Sigmoid colon (tissue), 7 donors: Measurements from ENCODE around the gene TENM4. TPM values are rescaled to one million over a fixed set of nuclear protein-coding genes. Genes with fewer than 3 reads are reported as not detected.
A peak's percentile ranks its signal among the peaks of the same experiment; 100 is the strongest.

ENCODE experiments used
- DNase-seq: peaks from one replicate; pipeline ENCODE4 v3.0.0-alpha.2; 2019
- H3K27ac ChIP-seq, 4 donors: fragments of 200-600 bp; sonication (generic); one replicate each; pipeline ENCODE4 v1.5.1; 2016 to 2019; ENCODE audit warnings: mild to moderate bottlenecking in 1 of 4
- H3K27me3 ChIP-seq, 3 donors: fragments of 200-600 bp; sonication (generic); one replicate each; pipeline ENCODE4 v1.5.1; 2019; ENCODE audit warnings: mild to moderate bottlenecking in 1 of 3
- H3K36me3 ChIP-seq, 4 donors: fragments of 200-600 bp; sonication (generic); one replicate each; pipeline ENCODE4 v1.5.1; 2016 to 2019
- H3K4me1 ChIP-seq, 4 donors: fragments of 200-600 bp; sonication (generic); one replicate each; pipeline ENCODE4 v1.5.1; 2017 to 2019
- H3K4me3 ChIP-seq, 4 donors: fragments of 200-600 bp; sonication (generic); one replicate each; pipeline ENCODE4 v1.5.1; 2017 to 2019; ENCODE audit warnings: mild to moderate bottlenecking in 2 of 4, moderate library complexity in 1 of 4
- H3K9me3 ChIP-seq, 4 donors: fragments of 200-600 bp in 3 of 4; sonication (generic) in 3 of 4; one replicate each; pipeline versions ENCODE4 v1.5.1 to v1.6.1; 2013 to 2019
- EP300 ChIP-seq, 4 donors: sonication (generic); formaldehyde crosslinking; IDR thresholded peaks; one replicate each; pipeline ENCODE4 v1.6.1; 2017; ENCODE audit warnings: antibody characterized with exemption in 4 of 4
- POLR2A ChIP-seq, 2 donors: fragments of 450-650 bp; IDR thresholded peaks; one replicate each; pipeline ENCODE4 v1.6.1; 2016; ENCODE audit warnings: antibody characterized with exemption in 2 of 2, mild to moderate bottlenecking in 2 of 2, moderate library complexity in 2 of 2
- POLR2AphosphoS5 ChIP-seq, 4 donors: sonication (generic); formaldehyde crosslinking; IDR thresholded peaks; one replicate each; pipeline ENCODE4 v1.6.1; 2017; ENCODE audit warnings: antibody characterized with exemption in 4 of 4
- WGBS, 2 donors: extraction: QIAGEN DNeasy Blood & Tissue Kit; methylation state at CpG; one replicate each; pipeline ENCODE4 v1.1.7; 2013; 5-methylcytosine and 5-hydroxymethylcytosine counted together
- intact Hi-C: fragments of 100-400 bp; cut with DNase I; formaldehyde crosslinking; loops from one replicate; pipeline ENCODE4 v1.15.1; 2023
- polyA plus RNA-seq, 3 donors: library from polyadenylated mRNA; stranded (reverse); fragments of 200-250 nt; gene quantifications; one replicate each; pipeline ENCODE4 v1.2.3, GENCODE V29; 2013
- total RNA-seq, 4 donors: library from RNA; depleted of rRNA; stranded (reverse); fragments of >200 nt; gene quantifications; one replicate each; pipeline ENCODE4 v1.1.0, GENCODE V29; 2016
- TF ChIP-seq, protein P1 (sequence below), 4 experiments: fragments of 450-650 bp in 3 of 4; fragments of 200-600 bp in 1 of 4; IDR thresholded peaks; one replicate each; pipeline ENCODE4 v1.5.1; 2016 to 2019; ENCODE audit warnings: antibody characterized with exemption in 4 of 4, mild to moderate bottlenecking in 3 of 4, moderate library complexity in 2 of 4
- donor health status: healthy with polysubstance abuse.
- donor health status: Bipolar disorder and iron deficiency.
- donor health status: healthy.

Gene TENM4
- total and polyA plus RNA-seq, 7 donors: 0.23 to 14.6 (median 1.9) TPM; not detected in 1

DNA sequence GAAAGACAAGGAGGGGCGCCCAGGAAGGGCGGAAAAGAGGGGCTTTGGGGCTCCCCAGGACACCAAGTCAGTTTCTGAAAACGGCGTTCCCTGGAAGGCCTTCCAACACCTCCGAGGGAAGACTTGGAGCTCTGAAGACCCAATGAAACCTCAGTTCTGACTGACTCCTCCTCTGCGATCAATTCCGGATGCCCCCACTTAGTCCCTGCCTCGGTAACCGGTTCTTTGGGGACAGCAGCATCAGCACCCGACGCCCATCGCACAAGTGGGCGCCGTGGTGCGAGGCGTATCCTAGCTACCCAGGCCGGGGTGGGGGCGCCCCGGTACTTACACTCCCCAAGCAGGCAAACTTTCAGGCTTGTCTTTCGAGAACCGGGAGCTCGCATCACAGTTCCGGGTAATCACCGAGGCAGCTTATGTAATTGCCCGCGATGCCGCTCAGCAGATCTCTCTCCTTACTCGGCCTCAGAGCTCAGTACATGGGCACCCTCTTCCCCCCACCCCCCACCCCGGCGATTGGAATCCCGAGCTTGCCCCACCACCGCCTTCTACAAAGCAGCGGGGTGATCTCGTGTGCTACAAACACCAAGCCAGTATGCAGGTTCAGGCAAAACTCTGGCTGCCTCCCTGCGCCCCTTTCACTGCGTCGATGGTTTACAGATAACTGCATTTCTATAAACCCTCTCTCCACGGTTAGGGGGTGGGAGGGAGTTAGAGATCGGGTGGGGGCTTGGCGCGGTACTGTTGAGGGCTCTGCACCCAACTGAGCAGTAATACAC is 2.0 kb downstream of the TENM4 start:
- intact Hi-C loops: no loop called here
- H3K4me1 ChIP-seq: peaks cover 0 to 56% (median 51%) of the 10 kb centered on the region in 4 donors
- TF ChIP-seq, protein P1, sequence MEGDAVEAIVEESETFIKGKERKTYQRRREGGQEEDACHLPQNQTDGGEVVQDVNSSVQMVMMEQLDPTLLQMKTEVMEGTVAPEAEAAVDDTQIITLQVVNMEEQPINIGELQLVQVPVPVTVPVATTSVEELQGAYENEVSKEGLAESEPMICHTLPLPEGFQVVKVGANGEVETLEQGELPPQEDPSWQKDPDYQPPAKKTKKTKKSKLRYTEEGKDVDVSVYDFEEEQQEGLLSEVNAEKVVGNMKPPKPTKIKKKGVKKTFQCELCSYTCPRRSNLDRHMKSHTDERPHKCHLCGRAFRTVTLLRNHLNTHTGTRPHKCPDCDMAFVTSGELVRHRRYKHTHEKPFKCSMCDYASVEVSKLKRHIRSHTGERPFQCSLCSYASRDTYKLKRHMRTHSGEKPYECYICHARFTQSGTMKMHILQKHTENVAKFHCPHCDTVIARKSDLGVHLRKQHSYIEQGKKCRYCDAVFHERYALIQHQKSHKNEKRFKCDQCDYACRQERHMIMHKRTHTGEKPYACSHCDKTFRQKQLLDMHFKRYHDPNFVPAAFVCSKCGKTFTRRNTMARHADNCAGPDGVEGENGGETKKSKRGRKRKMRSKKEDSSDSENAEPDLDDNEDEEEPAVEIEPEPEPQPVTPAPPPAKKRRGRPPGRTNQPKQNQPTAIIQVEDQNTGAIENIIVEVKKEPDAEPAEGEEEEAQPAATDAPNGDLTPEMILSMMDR (IDR thresholded peaks at IDR 0.05): no peak
- TF ChIP-seq EP300 (IDR thresholded peaks at IDR 0.05): no peak
- no peak for TF ChIP-seq POLR2A (IDR thresholded peaks at IDR 0.05)
- TF ChIP-seq POLR2AphosphoS5 (IDR thresholded peaks at IDR 0.05): no peak
- H3K4me3 ChIP-seq: peak overlapping the region; percentile 21 to 56 (median 51)
- peak; percentile 74 for DNase-seq
- no peaks in the 10 kb centered on the region for H3K36me3 ChIP-seq
- WGBS, 2 donors: 4% methylated on average over 41 of the region's 41 CpGs
- H3K27me3 ChIP-seq: peaks cover 36 to 87% (median 85%) of the 10 kb centered on the region in 3 donors
- H3K27ac ChIP-seq: peak overlapping the region; percentile 46 to 87 (median 66)
- H3K9me3 ChIP-seq: no peaks in the 10 kb centered on the region

- peak; percentile 67 for DNase-seq
- Histone ChIP-seq H3K9me3 (no peaks in the 10 kb centered on the region), H3K27me3 (peaks cover 36 to 87% (median 84%) of the 10 kb centered on the region in 3 donors), H3K4me3 (peak overlapping the region; percentile 21 to 56 (median 51)), H3K36me3 (no peaks in the 10 kb centered on the region), H3K4me1 (peaks cover 0 to 56% (median 51%) of the 10 kb centered on the region in 4 donors), H3K27ac (peak overlapping the region; percentile 46 to 87 (median 66))
- WGBS, 2 donors: 4 to 5% methylated on average over 31 of the region's 31 CpGs
- intact Hi-C loops: no loop called here
- TF ChIP-seq EP300 (IDR thresholded peaks at IDR 0.05): no peak
- no peak for TF ChIP-seq POLR2A (IDR thresholded peaks at IDR 0.05)
- TF ChIP-seq, protein P1 (IDR thresholded peaks at IDR 0.05): no peak
- TF ChIP-seq POLR2AphosphoS5 (IDR thresholded peaks at IDR 0.05): no peak
These were observed 2.7 kb downstream of the TENM4 start for GRCh38 chr11:79437981-79438630.

DNA sequence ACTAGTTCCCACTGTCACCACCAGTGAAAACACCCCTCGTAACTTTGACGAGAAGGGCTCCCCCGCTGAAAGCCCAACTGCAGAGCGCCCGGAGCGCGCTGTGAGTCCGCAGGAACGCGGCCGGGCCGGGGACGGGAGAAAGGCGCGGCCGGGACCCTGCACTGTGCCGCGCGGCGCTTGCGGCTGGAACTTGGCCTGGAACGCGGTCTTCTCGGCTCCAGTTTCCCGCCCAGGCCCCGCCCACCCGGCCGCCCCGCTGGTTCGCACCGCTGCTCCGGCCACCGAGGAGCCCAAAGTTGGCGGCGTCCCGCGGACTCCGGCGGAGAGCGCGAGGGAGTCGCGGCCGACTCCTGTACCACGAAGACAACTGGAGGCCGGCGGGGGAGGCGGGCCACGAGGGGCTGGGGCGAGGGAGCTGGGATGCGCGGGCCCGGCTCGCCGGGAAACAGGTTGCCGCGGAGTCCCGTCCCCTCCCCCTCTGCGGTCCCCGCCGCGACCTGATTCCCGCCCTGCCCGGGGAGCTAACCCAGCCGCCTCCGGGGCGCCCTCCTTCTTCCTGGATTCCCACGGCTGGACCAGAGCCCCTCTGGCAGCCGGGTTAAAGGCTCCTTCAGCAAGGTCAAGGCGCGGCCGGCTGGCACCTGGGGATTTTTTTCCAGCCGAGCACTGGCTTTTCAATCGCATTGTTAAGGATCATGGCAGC is 3.4 kb downstream of the TENM4 start:
- H3K9me3 ChIP-seq: no peaks in the 10 kb centered on the region
- H3K4me1 ChIP-seq: peaks cover 0 to 56% (median 51%) of the 10 kb centered on the region in 4 donors
- peak overlapping the region; percentile 18 to 56 (median 51) for H3K4me3 ChIP-seq
- intact Hi-C loops: no loop called here
- H3K27me3 ChIP-seq: peaks cover 36 to 87% (median 81%) of the 10 kb centered on the region in 3 donors
- DNase-seq: peak; percentile 86
- no peaks in the 10 kb centered on the region for H3K36me3 ChIP-seq
- TF ChIP-seq, protein P1 (IDR thresholded peaks at IDR 0.05): no peak
- TF ChIP-seq EP300 (IDR thresholded peaks at IDR 0.05): no peak
- no peak for TF ChIP-seq POLR2AphosphoS5 (IDR thresholded peaks at IDR 0.05)
- TF ChIP-seq POLR2A (IDR thresholded peaks at IDR 0.05): no peak
- WGBS, 2 donors: 1% methylated on average over 74 of the region's 74 CpGs
- peak overlapping the region; percentile 46 to 87 (median 66) for H3K27ac ChIP-seq

GRCh38 chr11:79436919-79437277 is 3.9 kb downstream of the TENM4 start:
- TF ChIP-seq POLR2AphosphoS5 (IDR thresholded peaks at IDR 0.05): no peak
- no peak for TF ChIP-seq POLR2A (IDR thresholded peaks at IDR 0.05)
- TF ChIP-seq, protein P1 (IDR thresholded peaks at IDR 0.05): no peak
- no peak for TF ChIP-seq EP300 (IDR thresholded peaks at IDR 0.05)
- WGBS, 2 donors: 8 to 14% methylated on average over 10 of the region's 10 CpGs
- H3K27me3 ChIP-seq: peaks cover 36 to 87% (median 76%) of the 10 kb centered on the region in 3 donors
- H3K9me3 ChIP-seq: no peaks in the 10 kb centered on the region
- no peaks in the 10 kb centered on the region for H3K36me3 ChIP-seq
- peak overlapping the region; percentile 18 to 56 (median 51) for H3K4me3 ChIP-seq
- H3K4me1 ChIP-seq: peaks cover 0 to 56% (median 51%) of the 10 kb centered on the region in 4 donors
- intact Hi-C loops: no loop called here
- no peak for DNase-seq
- H3K27ac ChIP-seq: peak overlapping the region; percentile 46 to 87 (median 66)
